HG03025 (cell line): ENCODE results near the gene FAM83G.

Experiments
- ATAC-seq: cut with Tn5 transposase; IDR thresholded peaks from one replicate; pipeline ENCODE4 v1.9.1; 2021; ENCODE audit warnings: mild to moderate bottlenecking, moderate library complexity; ENCODE audit not compliant: unreplicated experiment, low FRiP score

The FAM83G gene

DNA sequence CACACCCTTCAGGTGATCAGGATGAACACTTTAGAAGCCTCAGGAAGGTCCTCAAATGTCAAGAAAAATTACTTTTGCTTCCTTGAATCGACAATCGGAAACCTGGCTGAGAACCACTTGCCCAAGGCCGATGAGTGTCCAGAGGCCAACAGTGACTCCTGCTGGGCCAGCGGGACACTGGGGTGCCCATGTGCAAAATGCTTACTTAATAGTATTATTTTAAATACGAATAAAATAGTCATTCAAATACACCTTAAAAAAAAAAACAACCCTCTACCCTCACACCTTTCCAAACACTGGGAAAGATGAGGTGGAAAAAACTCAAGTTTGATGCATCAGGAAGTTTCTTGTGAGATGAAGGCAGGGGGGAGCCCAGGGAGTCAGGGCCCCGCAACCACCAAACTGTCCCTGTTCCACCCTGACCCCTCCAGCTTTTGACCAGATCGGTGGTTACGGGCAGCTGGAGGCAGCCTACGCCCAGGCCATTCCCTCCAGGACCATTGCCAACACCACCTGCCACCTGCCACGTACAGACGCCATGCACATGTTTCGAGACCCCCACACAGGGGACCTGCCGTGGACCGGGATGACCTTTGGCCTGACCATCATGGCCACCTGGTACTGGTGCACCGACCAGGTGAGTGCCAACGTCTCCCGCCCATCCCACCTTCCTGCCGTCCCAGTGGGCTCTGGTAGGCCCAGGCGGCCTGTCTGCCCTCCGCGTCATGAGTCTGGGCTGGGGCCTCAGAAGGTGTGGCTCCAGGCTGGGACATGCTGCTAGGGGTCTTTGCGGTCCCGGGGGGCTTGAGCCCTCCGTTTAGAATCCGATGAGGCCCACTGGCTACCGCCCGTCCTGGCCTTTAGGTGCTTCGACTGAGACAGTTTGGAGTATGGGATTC lies 33.7 kb downstream of the FAM83G start:
- no peak for ATAC-seq

DNA sequence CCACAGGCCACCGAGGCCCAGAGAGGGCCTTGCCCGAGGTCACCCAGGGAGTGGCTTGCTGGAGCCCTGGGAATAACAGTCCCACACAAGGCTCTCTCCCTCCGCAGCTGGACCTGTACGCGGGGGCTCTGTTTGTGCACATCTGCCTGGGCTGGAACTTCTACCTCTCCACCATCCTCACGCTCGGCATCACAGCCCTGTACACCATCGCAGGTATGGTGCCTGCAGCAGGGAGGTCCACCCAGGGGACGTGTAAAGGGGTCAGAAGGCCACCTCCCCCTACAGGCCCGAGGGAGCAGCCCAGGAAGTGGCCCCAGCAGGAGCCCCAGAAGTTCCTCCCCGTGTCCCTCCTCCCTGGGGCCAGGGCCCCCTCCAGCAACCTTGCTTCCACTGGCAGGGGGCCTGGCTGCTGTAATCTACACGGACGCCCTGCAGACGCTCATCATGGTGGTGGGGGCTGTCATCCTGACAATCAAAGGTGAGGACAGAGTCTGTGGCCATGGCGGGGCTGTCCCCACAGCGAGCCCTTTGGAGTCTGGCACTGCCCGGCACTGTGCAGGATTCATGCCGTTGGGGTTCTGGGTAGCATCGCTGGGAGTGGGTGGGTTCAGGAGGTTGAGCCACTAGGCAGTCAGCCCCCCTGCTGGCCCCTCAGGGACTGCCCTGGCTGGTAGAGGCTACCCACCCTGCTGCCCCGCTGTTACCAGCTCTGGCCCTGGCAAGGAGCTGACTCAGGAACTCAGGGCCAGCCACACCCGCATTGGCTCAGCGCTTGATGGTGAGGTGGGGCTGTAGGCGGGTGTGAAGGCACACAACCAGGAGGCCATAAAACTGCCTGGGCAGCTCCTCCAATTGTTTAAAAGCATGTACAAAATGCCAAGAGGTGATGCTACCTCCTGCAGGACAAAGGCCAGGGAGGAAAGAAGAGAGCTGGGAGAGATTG lies 35.3 kb downstream of the FAM83G start:
- no peak for ATAC-seq

DNA sequence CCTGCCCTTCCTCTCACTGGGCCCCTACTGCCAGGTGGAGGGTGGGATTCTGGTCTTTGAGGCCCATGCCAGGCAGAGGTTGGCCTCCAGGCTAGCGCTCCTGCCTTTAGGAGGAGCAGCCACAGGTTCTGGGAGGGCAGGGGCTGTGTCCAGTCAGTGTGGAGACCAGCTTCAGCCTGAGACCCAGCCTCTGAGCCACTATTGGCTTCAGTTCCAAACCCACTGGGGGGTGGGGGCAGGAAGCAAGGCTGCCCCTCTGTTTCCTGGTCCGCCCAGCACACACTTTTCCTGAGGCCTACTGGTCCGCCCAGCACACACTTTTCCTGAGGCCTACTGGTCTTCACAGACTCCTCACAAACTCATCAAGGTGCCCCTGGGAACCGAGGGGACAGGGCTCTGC lies 36.2 kb downstream of the FAM83G start:
- ATAC-seq = no peak

DNA sequence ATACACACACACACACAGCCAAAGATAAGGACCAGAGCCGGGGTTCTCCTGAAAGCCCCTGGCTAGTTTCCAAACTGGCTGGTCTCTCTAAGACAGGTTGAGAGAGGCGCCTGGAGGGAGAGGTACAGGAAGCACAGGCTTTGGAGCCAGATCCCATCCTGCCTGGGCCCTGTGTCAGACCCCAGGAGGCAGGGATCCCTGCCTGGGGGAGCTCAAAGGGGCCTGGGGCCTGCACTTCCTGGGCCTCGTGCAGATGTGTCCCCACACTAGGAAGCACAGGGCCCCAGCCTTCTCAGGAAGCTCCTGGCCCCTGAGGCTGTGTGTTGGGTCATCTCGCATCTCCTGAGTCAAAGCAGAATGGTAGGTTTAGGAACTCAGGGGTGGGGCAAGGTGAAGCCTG lies 36.6 kb downstream of the FAM83G start:
- ATAC-seq = no peak

DNA sequence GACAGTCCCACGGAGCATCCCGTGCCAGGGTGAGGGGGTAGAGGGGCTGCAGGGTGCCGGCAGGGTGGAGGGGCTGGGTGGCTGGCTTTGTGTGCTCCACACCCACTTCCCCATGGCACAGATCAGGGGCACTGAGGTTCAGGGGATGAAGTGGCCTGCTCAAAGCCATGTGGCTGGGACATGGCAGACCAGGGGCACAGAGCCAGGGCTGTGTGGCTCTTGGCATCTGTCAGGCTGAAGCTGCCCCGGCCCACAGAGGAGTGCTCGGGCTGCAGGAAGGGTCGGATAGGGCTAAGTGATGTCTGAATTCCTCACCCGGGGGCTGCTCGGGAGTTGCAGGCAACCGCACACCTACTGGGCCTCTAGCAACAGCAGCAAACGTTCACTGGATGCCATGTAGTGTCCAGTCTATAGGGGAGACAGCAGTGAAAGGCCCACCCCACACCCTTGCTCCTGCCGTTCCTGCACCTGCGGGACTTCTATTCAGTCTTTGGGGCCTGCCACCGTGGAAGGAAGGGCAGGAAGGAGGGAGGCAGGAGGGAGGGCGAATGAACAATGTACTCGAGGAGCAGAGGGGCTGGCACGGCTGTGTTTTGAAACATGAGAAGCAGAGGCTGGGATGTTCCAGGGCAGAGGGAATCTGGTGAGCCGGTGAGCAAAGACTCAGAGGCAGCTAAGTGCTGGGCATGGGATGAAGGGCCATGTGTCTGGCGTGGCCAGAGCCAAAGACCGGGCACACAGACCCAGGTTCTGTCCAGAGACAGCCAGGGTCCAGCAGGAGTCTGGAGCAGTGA lies 37.5 kb downstream of the FAM83G start:
- ATAC-seq = no peak

DNA sequence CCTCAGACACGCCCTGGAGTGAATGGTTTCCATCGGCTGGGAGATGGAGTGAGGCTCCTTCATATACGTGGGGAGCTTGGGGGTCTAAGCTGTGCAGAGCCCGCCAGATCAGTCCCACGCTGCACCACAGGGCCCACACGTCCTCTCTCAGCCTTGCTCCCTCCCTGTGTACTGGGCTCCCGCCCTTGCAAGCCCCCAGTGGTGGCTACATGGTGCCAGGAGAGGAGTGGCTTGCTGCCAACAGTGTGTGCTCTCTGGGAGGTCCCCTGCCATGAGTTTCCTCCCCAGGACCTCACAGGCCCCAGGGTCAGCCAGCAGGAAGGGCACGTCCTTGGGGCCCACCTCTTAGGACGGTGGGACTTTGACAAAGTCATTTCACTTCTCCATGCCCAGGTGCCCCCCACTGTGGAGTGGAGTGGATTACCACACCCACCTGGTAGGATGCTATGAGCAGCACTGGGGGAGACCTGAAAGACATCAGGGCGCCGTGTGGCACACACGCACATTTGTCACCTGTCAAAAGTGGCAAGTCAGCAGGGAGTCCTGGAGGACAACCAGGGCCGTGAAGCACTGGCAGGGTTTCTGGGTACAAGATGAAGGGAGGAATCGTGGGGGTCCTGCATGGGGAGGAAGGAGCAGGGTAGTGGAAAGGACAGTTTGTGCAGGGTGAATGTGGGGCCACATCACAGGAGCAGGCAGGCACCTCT lies 38.9 kb downstream of the FAM83G start:
- no peak for ATAC-seq

DNA sequence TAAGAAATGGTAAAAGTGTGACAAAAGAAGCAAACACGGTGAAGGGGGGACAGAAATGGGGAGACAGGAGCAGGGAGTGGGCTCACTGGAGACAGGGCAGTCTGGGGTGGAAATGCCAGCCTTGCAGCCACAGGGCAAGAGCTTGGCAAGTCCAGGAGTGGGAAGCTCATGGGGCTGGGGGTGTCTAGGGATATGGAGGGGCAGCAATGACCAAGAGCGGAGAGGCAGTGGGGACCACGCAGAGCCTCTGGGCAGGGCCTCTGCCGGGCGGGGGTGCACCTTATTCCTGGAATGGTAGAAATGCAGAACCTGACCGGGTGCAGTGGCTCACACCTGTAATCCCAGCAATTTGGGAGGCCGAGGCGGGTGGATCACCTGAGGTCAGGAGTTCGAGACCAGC lies 40.0 kb downstream of the FAM83G start:
- ATAC-seq = no peak

DNA sequence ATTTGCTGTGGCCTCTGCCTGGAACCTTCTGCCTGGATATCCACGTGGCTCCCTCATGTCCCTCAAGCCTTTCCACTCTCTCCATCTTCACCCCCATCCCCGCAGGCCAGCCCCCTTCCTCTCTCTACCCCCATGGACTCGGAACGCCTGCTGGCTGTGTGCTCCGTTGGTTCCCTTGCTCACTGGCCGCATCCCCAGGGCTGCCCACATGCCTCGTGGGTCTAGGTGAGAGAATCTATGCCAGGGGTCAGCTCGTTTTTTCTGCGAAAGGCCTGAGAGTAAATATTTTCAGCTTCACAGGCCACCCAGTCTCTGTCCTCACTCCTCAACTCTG lies 40.6 kb downstream of the FAM83G start:
- ATAC-seq = no peak

DNA sequence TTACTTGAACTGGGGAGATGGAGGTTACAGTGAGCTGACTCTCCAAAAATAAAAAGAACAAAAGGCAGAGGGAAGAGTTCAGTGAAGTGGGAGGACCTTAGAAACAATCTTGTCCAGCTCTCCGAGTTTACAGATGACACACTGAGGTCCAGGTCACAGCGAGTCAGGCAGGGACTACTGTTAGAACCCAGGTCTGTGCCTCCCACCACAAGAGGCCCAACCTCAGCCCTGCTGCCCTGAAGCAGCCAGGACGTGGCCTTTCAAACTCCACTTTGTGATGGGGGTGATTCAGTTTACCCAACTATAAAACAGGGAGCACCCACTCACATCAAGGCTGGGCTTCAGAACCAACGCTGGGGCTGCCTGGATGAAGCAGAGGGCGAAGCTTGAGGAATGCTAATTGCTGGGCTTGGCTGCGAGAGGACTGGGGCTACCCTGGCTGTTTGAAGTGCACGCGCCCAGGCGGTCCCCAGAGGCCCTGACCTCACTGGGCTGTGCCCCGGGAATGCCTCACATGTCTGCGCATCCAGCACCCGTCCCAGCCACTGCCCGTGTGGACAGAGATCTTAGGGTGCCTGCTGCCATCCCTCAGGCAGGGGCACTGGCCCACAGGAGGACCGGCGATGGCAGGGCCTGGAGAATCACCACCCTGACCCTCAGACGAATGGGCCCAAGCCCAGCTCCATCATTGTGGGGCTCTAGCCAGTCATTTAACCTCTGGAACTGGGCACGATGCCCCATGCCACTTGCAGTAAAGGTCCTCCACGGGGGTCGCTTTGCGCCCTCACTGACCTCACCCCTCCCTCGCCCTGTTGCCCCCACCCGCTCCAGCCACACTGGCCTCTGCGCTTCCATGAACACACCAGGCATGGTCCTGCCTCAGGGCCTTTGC lies 41.2 kb downstream of the FAM83G start:
- ATAC-seq = no peak

DNA sequence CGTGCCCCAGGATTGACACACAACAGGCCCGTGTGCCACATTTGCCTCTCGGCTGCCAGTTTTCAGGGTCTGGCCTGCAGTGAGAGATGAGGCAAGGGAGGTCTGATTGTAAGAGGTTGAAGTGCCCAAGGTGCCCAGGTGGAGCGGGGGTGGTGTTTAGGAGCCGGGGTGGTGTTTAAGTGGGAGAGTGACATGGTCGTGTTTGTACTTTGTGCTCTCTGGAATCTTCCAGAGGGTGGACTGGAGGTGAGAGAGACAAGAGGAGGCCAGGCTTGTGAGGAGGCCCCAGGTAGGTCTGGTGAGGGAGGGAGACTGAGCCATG lies 42.1 kb downstream of the FAM83G start:
- no peak for ATAC-seq

DNA sequence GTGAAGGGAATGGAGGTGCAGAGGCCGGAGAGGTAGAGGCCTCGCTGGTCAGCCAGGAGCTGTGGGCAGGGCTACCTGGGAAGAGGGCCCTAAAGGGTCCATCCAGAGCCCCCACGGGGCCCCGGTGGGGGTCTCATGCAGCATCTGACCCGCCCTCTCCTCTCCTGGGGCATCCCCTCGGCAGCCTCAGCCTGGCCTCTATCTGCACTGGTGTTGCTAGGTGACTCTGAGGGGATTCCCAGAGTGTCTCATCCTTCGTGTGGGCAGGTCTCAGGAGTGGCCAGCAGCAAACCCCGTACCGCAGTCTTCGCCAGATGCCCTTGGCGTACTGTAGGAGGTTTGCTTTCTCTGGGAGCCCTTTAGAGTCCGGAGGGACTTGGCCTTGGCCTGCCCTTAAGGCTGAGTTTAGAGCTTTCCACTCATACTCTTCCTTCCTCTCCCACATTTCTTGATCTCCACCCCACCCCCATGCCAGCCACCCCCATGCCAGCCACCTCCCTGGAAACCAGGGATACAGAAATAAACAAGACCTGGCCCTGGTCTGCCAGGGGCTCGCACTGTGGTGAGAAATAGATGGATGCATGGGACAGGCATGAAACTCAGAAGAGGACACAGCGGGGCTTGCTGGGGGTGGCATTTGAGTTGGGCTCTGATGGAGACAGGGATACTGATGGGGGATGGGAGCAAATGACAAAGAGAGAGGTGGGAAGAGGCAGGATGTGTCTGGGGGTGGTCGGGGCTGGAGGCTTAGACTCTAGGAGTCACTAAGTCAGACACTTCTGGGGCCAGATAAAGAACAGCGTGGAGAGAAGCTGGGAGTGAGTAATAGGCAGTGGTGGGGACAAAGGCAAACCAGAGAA lies 42.7 kb downstream of the FAM83G start:
- no peak for ATAC-seq

DNA sequence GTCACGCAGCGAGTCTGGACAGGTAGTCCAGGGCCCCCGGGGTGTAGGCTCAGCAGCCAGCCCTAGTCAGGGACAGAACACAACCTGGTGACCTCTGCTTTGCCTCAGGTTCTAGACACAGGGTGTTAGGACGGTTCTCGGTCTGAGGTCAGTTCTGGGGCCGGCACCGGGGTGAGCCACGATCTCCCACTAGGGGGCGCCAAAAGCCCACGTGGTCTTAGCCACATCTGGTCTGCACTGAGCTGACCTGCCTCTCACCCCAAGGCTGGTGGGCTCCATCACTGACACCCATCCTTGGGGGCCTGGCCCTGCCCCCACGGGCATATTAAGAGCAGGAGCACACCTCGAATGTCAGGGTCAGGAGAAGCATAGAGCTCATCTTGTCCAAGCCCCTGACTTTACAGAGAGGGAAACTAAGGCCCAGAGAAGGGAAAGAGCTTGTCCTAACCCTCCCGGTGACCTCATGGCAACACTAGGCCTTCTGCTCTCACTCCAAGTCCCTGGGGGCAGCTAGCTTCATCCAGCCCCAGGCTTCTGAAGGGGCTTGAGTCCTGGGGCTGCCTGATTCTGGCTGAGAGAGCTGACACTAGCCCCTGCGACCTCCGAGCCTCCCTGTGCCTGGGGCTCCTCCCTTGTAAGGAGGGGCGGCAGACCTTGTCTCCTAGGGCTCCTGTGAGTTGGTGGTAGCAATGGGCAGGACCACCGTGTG lies 43.6 kb downstream of the FAM83G start:
- ATAC-seq = no peak

DNA sequence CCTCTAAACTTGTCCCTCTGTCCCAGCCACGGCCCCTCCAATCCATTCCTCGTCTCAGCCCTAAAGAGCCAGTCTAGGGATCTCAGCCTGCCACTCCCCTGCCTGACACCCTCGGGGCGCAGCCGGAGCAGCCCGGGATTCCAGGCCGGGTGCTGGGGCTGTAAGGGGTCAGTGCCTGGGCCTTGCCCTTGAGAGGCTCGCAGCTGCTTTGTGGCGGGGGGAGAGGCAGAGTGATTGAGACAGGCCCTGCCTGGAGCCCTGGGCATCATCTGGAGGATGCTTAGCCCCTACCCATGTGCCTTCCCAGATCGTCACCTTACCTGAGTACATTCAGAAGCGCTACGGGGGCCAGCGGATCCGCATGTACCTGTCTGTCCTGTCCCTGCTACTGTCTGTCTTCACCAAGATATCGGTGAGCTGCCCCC lies 44.3 kb downstream of the FAM83G start:
- no peak for ATAC-seq

DNA sequence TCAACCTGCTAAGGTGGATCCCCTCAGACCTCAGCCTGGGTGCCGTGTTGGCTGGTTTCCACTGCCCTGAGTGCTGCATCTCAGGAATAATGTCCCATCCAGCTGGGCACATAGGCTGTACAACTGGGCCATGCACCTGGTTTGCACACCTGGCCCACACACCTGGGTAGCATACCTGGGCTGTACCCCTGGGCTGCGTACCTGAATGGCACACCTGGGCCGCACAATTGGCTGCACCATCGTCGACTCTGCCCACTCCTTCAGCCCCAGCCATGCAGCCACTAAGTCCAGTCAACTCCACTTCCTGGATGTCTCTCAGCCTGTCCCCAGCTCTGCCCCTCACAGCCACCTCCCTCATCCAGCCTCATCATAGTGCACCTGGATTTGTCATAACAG lies 44.7 kb downstream of the FAM83G start:
- ATAC-seq = no peak

DNA sequence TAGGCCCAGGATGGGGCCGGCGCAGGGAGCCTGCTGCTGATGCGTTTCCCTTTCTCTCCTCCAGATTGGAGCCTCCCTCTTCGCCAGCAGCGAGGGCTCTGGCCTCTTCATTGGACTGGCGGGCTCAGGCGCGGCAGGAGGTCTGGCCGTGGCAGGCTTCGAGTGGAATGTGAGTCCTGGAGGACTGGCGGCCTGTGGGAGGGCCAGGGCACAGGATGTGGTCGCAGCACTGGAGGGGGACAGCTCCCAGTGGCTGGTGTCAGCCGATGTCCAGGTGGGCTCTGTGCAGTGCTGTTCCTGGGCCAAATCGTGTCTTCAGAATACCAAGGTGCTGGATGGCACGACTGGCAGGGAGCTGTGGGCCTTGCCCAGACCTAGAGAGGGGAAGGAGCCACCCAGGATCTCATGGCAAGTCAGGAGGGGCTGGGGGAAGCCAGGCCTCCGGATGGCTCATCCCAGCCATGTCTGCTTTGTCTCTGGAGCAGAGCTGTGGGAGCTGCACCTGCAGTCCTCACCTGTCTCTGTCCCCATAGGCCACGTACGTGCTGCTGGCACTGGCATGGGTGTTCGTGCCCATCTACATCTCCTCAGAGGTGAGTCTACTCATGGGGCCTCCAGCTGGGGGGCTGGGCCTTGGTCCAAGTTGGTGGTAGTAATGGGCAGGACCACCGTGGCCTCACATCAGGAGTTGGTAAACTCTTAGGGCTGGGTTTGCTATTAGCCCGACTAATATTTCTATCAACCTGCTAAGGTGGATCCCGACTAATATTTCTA lies 45.3 kb downstream of the FAM83G start:
- no peak for ATAC-seq

DNA sequence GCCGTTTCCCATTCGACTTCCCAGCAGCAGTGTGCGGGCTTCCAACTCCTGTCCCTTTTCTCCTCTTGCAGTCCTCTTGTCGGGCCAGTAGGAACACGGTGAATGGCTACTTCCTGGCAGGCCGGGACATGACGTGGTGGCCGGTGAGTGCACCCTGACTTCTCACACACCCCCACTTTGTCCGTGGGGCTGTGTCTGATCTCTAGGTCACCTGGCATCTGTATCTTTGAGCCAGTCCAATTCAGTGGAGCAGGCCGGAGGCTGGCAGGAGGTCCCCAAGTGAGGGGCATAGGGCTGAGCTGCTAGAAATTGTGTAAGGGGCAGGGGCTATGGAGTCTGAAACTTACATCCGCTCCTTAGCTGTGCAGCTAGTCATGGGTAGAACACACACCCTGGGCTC lies 46.0 kb downstream of the FAM83G start:
- ATAC-seq = no peak

DNA sequence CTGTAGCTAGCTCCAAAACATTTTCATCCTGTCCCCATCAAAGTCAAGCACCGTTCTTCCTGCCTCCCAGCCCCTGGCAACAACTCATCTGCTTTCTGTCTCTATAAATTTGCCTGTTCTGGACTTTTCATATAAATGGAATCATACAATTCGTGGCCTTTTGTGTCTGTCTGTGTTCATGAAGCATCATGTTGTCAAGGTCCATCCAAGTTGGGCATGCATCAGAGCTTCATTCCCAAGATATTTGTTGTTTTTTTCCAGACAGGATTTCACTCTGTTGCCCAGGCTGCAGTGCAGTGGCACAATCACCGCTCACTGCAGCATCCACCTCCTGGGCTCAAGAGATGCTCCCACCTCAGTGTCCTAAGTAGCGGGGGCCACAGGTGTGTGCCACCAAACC lies 46.7 kb downstream of the FAM83G start:
- ATAC-seq = no peak
